ENCODE data around the gene LRRC66. TPM values are rescaled to one million over a fixed set of nuclear protein-coding genes. Genes with fewer than 3 reads are reported as not detected.

LRRC66 gene
- 0.07 to 0.16 TPM (median 0.09 TPM) in 5 replicates for total RNA-seq (2022; extraction: Qiagen RNA extraction; ENCODE audit: low read depth)

GRCh38 chr4:52019936-52020657 is at the start of gene LRRC66:
TSS of gene LRRC66 (minus strand) at chr4:52020363. CDS start at chr4:52017613, 2,750 bp downstream.

GRCh38 chr4:52051213-52051614 is 31.1 kb upstream of the LRRC66 start, which contains the start of gene SPATA18:
TSS of gene SPATA18 (plus strand) at chr4:52051304. CDS start at chr4:52051705, 401 bp downstream.

GRCh38 chr4:52038103-52038912 is 18.1 kb upstream of the LRRC66 start, which contains the start of gene SGCB:
TSS of gene SGCB (minus strand) at chr4:52038299. CDS start at chr4:52038259, 40 bp downstream.

Other genes with a start within 250 kb of the LRRC66 start
- 12.6 to 18.9 TPM (median 17.5 TPM) in 5 replicates for gene DCUN1D4, start 177.2 kb downstream of the LRRC66 start, total RNA-seq (2022; extraction: Qiagen RNA extraction; ENCODE audit: low read depth)
- gene SGCB, start 17.9 kb upstream of the LRRC66 start, total RNA-seq (2022; extraction: Qiagen RNA extraction; ENCODE audit: low read depth) = 17.5 to 18.9 TPM (median 18.2 TPM) in 5 replicates
- 3.4 to 5.2 TPM (median 3.8 TPM) in 5 replicates for gene SPATA18, start 30.9 kb upstream of the LRRC66 start, total RNA-seq (2022; extraction: Qiagen RNA extraction; ENCODE audit: low read depth)

Measured in A549 treated with GW870086 at 1 μM for 4 hours (cell line).